SK-N-SH treated with all-trans-retinoic acid at 6 μM for 48 hours (cell line): ENCODE measurements around the gene WFS1.

Experiments
- PATZ1 ChIP-seq: fragments of 250-450 bp; sonication (Bioruptor Pico); IDR thresholded peaks from 2 replicates; pipeline ENCODE4 v1.8.0; 2020; ENCODE audit warnings: mild to moderate bottlenecking, moderate library complexity, borderline replicate concordance
- RARB ChIP-seq: fragments of 250-450 bp; sonication (Bioruptor Pico); IDR thresholded peaks from 2 replicates; pipeline ENCODE4 v1.8.0; 2021; ENCODE audit warnings: mild to moderate bottlenecking, moderate library complexity

GRCh38 chr4:6268650-6269615 lies 717 bp upstream of the WFS1 start:
- TF ChIP-seq PATZ1 (CRISPR knock-in tag), result no peak
- TF ChIP-seq RARB (CRISPR knock-in tag), result no peak
